Measurements from ENCODE around the gene ZNF277.

GRCh38 chr7:112238330-112238729 is 31.8 kb downstream of the ZNF277 start:
- no peak for TF ChIP-seq CTCF (IDR thresholded peaks at IDR 0.05; ENCODE audit: low read depth, low read length, poor library complexity, severe bottlenecking)
- no peak for TF ChIP-seq EZH2phosphoT487 (IDR thresholded peaks at IDR 0.05; ENCODE audit: borderline replicate concordance, low read length)

Measured in DOHH2 (cell line).